Erythroblast (primary cell): ENCODE measurements around the gene DCDC2B.

Source experiments
- GATA1 ChIP-seq: IDR thresholded peaks from 2 replicates; pipeline ENCODE4 v1.6.1; 2011; ENCODE audit warnings: low read depth, mild to moderate bottlenecking, control low read depth, low read length, moderate library complexity
- POLR2A ChIP-seq: IDR thresholded peaks from 2 replicates; pipeline ENCODE4 v1.6.1; 2011; ENCODE audit warnings: mild to moderate bottlenecking, low read length

DNA sequence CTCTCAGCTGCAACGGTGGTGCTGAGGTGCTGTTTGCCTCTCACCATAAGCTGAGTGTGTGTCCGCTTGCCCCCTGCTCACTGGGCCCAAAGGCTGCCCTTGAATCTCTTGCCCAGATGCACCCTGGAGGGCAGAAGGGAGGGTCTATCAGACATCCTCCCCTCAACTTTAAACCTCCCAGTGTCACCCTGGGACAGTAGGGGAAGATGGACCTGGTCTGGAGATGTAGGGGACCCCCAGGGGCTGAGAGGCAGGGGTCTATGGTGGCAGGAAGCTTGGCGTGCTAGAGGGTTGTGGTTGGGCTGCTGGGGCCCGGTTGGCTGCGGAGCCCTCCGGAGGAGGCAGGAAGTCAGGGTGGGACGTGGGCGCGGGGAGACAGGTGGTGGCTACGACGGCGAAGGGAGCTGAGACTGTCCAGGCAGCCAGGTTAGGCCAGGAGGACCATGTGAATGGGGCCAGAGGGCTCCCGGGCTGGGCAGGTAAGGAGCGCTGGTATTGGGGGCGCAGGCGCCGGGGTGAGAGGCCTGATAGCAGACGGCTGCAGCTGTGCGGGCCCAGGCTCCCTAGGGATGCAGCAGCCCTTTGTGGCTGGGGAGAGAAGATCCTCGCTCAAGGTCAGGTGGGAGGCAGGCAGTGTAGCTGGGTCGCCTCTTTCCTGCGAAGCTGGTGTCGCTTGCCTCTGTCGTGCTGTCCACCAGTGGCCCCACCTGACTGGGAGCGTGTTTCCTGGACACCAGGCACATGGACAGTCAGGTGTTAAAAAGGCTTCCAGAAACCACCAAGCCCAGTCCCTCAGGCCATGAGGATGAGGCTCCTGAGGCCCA is 42.2 kb downstream of the DCDC2B start, which contains the start of gene LCK:
- TF ChIP-seq POLR2A (no peak), GATA1 (no peak)
